Right renal cortex interstitium (tissue), 3 donors: ENCODE data around the gene TNFRSF21. TPM values are rescaled to one million over a fixed set of nuclear protein-coding genes. Genes with fewer than 3 reads are reported as not detected.
"Not testable (repeated sequence)": the region's sequence is repeated elsewhere in the genome, so short reads cannot be mapped to it uniquely, and the experiment has no call there.

Source experiments
- DNase-seq, 3 donors: peaks; one replicate each; pipeline ENCODE4 v3.0.0-alpha.2; 2013; ENCODE audit warnings: low read depth in 3 of 3, low spot score in 2 of 3
- polyA plus RNA-seq, 3 donors: library from polyadenylated mRNA; unstranded; fragments of 120-200 nt; gene quantifications; one replicate each; pipeline ENCODE4 v1.2.1, GENCODE V29; 2013; ENCODE audit not compliant: insufficient read length in 3 of 3

TNFRSF21 gene
- polyA plus RNA-seq, 3 donors, result 28.2 to 35.2 (median 31.4) TPM

DNA sequence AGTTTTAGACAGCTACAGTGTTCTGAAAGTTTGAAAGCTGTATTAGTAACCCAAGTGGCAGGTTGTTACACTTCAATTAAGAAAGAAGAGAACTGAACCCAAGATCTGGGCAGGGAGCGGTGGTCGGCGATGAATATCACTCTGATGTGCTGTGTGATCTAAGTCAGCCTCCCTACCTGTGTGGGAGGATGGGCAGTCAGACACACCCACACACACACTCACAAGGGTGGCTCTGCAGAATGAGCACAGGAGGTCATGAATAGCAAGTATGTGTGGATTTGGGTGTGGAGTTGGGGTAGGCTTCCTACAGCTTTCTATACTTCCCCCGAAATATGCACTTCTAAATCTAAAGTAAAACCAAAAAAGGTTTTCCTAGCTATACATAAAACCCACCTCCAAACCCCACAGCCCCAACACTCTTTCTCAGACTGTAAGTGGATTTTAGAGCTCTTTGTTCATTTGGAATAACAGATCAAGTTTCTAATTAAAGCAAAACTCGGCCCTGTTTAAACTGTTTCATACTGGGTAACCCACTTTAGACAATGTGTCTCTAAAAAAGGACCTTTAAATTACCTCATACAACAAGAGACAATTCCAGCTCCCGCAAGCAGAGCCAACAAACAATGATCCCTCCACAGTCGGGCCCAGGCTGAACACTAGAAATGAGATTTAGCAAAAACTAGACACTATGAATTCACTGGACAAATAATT, 19.4 kb downstream of the TNFRSF21 start:
- no peak for DNase-seq

DNA sequence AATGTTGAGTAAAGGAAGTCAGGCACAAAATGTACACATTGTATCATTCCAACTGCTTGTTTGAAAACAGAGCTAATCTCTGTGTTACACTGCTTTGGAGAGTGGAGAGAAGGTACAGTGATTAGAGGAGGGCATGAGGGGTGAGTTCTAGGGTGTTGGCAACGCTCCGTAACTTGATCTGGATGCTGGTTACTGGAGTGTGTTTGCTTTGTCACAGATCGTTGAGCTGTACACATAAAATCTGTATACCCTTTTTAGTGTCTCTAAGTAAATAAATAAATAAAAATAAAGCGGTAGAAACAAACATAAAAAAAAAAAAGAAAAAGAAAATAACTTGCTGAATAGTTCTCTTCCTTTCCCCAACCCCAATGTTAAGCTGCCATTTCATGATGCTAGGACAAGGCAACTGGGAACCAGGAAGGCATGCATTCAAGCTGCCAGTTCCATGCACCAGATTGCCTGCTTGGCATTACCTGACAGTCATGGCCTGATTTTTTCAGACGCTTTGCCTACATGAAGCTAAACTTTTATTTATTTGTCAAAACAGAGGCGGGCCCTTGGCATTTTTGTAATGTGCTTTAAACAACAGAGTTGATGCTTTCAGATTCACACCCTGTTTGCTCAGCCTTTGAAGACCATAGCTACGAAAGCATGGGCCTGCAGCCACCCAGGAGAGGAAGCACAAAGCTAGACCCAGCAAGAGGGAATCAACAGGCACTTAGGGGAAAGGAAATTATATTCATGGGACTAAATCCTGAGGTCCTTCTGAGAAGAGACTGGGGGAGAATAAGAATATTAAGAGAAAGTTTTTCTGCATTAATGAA, 21.2 kb downstream of the TNFRSF21 start:
- DNase-seq, result no peak

DNA sequence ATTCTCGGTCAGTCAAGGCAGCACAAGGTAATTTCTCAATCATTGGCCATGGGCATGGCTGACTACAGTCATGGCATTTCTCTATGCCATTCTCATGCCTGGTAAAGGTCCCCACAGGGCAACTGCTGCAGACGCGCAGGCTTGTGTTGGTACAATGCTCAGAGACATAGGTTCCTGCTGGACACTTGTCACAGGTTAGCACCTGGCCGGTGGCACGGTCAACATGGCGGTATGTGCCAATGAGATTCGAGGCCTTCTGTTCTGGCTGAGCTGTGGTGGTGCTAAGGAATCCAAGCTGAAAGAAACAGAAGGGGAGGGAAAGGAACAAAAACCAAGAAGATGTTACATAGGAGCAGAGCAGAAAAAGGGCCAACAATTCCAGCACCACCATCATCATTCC, 23.4 kb downstream of the TNFRSF21 start:
- no peak for DNase-seq

- DNase-seq, result no peak
Measured at GRCh38 chr6:47283993-47284392, 25.7 kb downstream of the TNFRSF21 start.

DNA sequence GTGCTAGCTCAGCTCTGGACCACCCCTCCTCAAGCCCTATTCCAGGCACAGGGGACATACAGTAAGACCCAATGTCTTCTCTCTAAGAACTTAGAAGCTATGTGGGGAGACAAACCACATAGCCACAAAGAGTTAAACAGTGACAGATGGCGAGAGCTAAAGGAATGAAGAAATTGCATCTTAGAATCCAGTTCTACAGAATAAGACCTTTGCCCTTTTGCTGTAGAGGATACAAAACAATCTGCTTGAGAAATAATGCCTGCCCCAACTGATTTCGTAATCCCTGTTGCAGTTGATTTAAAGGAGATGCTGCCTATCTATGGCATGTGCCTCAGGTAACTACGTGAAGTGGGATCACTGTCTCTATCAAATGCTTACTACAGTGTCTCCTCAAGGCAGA, 31.2 kb downstream of the TNFRSF21 start:
- no peak for DNase-seq

- no peak for DNase-seq
Measured at GRCh38 chr6:47277702-47278101, 32.0 kb downstream of the TNFRSF21 start.

DNA sequence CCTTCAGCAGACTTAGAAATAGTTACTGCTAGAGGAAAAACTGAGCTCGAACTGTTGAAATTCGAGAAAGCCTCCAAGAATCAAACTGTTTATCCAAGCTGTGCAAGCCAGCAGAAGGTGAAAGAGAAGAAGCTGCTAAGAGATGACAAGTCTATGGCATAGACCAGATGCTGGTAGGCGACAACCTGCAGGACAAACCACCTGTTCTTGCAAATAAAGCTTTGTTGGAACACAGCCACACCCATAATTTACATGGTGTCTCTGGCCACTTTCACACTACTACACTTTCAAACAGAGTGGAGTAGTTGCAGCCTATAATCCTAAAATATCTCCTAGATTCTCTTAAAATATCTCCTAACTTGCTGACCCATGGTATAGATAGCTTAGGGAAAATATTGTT, 33.3 kb downstream of the TNFRSF21 start:
- no peak for DNase-seq

GRCh38 chr6:47275640-47276039, 34.1 kb downstream of the TNFRSF21 start:
- DNase-seq, result no peak

DNA sequence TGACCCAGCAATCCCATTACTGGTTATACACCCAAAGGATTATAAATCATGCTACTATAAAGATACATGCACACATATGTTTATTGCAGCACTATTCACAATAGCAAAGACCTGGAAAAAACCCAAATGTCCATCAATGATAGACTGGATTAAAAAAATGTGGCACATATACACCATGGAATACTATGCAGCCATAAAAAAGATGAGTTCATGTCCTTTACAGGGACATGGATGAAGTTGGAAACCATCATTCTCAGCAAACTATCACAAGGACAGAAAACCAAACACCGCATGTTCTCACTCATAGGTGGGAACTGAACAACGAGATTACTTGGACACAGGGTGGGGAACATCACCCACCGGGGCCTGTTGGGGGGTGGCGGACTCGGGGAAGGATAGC, 34.6 kb downstream of the TNFRSF21 start:
- not testable (repeated sequence) for DNase-seq

DNA sequence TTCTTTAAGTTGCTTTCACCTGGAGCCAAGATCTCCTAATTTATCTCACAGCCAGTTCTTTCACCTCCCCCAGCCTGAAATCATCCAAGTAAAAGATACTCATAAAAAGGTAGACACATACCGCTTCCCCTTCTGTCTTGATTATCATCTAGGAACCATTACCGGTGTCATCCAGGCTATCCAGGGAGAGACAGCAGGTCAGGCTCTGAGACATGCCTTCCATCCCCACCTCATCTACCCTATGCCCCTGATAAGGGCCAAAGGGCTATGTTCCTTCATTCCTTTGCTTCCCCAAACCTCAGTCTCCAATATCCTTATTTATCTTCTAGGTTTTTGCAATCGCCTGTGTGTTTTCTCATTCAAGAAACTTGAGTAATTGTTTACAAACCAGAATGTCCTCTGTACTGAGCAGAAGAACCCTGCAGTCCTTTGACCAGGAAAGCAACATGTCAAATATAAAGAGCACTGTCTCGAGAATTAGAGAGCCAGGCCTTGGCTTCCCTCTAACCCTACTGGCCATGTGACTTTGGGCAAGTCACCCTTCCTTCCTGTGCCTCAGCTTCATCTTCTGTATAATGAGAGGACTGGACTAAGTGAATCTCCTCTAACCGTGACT, 41.0 kb downstream of the TNFRSF21 start:
- DNase-seq, result no peak

DNA sequence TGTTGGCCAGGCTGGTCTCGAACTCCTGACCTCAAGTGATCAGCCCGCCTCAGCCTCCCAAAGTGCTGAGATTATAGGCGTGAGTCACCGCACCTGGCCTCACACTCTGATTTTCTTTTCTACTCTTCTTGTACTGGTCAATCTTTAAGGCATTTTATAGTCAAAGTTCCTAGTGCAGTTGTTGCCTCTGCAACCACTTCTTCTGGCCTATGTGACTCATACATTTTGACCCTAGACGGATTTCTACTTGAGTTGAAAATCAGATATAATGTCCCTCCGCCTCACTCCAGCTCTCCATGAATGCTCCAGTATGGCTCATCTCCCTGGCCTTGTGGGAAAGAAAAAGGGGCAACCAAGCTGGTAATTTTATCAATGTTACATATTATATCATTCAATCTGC, 42.4 kb downstream of the TNFRSF21 start:
- DNase-seq, result no peak

DNA sequence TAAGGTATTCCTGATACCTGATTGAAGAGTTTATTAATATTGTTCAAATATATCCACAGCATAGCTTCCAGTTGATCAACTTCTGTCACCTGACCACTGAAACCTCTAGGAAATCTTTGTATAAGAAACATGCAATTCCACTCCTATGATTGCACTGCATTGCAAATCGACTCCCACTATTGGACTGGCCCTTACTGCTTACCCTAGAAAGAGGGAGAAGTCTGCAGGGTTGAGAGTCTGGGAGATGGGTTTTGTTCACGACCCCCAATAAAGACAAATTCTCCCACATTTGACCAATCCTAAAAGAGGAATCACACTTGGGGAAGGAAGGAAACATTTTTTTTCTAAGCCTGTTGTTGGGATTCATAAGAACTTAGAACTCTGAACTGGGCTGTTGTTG, 43.7 kb downstream of the TNFRSF21 start:
- DNase-seq, result no peak

GRCh38 chr6:47264775-47265184, 44.9 kb downstream of the TNFRSF21 start:
- no peak for DNase-seq

- no peak for DNase-seq
Measured at GRCh38 chr6:47263268-47263667, 46.4 kb downstream of the TNFRSF21 start.

- no peak for DNase-seq
Measured at GRCh38 chr6:47262231-47262630, 47.5 kb downstream of the TNFRSF21 start.

- no peak for DNase-seq
Measured at GRCh38 chr6:47261191-47261590, 48.5 kb downstream of the TNFRSF21 start.

- no peak for DNase-seq
Measured at GRCh38 chr6:47260021-47260420, 49.7 kb downstream of the TNFRSF21 start.

DNA sequence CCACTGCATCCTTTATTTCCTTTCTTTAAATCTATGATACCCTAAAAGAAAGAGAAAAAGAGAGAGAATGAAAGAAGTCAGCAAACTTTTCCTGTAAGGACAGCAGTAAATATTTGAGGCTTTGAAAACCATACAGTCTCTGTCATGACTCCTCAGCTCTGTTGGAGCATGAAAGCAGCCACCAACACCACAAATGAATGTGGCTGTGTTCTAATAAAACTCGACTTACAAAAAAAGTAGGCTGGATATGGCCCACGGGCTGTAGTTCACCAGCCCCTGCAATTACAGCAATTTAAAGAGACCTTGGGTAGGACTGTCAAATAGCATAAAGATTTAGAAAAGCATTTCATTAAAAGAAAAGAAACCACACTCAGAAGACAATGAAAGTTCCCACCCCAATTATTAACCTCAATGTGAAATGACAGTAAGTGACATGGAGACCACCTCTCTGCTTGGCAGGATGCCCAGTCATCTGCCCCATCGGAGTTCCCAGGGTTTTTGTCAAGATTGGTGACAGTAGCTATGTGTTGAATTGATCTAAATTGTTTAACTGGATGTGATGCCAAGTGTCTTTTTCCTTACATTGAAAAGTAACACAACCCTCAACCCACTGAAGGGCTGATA, 50.9 kb downstream of the TNFRSF21 start:
- no peak for DNase-seq

DNA sequence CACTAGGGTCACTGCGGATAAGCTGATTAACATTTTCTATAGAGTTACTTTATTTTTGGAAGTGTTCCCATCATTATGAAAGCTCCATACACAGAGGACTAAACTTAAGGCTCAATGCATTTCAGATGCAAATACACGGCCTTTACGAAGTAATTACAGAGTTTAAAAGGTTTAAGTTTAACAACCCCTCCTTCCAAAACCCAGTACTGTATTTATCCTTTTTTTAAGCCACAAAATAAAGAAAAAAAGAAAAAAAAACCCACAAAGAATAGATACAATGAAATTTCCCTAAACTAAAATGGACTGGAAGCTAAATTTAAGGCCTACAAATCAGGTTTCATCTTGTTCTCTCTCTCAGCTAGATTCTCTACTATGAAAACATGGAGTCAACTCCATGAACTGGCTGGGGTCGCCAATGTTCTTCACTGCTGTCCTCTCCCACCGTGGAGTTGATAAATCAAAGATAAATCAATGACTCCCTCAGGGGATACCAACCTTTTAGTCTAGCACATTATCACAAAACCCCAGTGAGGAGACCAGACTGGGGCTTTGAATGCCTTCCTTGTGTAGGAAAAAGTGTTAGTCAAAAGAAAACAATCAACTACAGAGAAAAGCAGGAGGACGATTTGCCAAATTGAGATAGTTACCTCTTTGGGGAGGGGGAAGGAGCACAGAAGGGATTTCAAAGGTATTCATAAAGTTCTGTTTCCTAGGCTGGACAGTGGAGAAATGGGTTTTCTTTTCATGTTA, 52.5 kb downstream of the TNFRSF21 start:
- no peak for DNase-seq

GRCh38 chr6:47256361-47256760, 53.3 kb downstream of the TNFRSF21 start:
- no peak for DNase-seq

- no peak for DNase-seq
Measured at GRCh38 chr6:47254906-47255305, 54.8 kb downstream of the TNFRSF21 start.
